Measurements from ENCODE around the gene SLC25A24.

DNA sequence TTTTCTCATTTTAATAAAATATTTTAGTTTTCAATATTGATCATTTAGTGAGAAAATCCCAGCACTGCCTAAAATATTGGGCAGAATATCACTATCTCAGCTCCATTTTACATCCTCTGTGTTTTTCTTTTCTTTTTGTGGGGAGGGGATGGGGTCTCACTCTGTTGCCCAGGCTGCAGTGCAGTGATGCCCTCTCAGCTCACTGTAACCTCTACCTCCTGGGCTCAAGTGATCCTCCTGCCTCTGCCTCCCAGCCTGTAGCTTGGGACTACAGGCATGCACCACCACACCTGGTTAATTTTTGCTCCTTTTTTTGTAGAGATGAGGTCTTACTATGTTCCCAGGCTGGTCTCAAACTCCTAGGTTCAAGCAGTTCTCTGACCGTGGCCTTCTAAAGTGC, 76.1 kb downstream of the SLC25A24 start:
- TF ChIP-seq REST (IDR thresholded peaks at IDR 0.05; ENCODE audit: low read depth) = no peak
- TF ChIP-seq CTCF (IDR thresholded peaks at IDR 0.05 in 2 of 3, conservative IDR thresholded peaks at IDR 0.05 in 1 of 3; ENCODE audit: borderline replicate concordance in 1 of 3, insufficient read depth in 1 of 3, low read depth in 2 of 3, low read length in 2 of 3) = no peak
- TF ChIP-seq MAX (IDR thresholded peaks at IDR 0.05) = no peak
- TF ChIP-seq SP1 (IDR thresholded peaks at IDR 0.05; ENCODE audit: low read depth) = no peak
- TF ChIP-seq POLR2A (IDR thresholded peaks at IDR 0.05; ENCODE audit: borderline replicate concordance, extremely low read depth, insufficient read depth, insufficient read length) = no peak
- no peak for TF ChIP-seq EZH2 (IDR thresholded peaks at IDR 0.05)
- TF ChIP-seq ZNF274 (IDR thresholded peaks at IDR 0.05; ENCODE audit: low read depth, low read length) = no peak
- no peak for TF ChIP-seq CEBPB (IDR thresholded peaks at IDR 0.05; ENCODE audit: low read depth)
- TF ChIP-seq POLR2AphosphoS5 (IDR thresholded peaks at IDR 0.05; ENCODE audit: low read depth, low read length) = no peak
